ENCODE results near the gene SEC23A.

GRCh38 chr14:39006721-39007410 lies 96.2 kb downstream of the SEC23A start:
- TF ChIP-seq, protein P1, sequence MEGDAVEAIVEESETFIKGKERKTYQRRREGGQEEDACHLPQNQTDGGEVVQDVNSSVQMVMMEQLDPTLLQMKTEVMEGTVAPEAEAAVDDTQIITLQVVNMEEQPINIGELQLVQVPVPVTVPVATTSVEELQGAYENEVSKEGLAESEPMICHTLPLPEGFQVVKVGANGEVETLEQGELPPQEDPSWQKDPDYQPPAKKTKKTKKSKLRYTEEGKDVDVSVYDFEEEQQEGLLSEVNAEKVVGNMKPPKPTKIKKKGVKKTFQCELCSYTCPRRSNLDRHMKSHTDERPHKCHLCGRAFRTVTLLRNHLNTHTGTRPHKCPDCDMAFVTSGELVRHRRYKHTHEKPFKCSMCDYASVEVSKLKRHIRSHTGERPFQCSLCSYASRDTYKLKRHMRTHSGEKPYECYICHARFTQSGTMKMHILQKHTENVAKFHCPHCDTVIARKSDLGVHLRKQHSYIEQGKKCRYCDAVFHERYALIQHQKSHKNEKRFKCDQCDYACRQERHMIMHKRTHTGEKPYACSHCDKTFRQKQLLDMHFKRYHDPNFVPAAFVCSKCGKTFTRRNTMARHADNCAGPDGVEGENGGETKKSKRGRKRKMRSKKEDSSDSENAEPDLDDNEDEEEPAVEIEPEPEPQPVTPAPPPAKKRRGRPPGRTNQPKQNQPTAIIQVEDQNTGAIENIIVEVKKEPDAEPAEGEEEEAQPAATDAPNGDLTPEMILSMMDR (IDR thresholded peaks at IDR 0.05) = no peak
- TF ChIP-seq EP300 (IDR thresholded peaks at IDR 0.05; ENCODE audit: low read depth) (no peak), POLR2A (IDR thresholded peaks at IDR 0.05) (no peak)
